HG03097 (cell line): ENCODE results near the gene CNTNAP2.

Source experiments
- ATAC-seq: cut with Tn5 transposase; IDR thresholded peaks from one replicate; pipeline ENCODE4 v1.9.1; 2021; ENCODE audit not compliant: unreplicated experiment, low FRiP score

Gene CNTNAP2

GRCh38 chr7:147415991-147416390 lies 1299.4 kb downstream of the CNTNAP2 start:
- no peak for ATAC-seq

GRCh38 chr7:147418966-147419365 lies 1302.4 kb downstream of the CNTNAP2 start:
- no peak for ATAC-seq

DNA sequence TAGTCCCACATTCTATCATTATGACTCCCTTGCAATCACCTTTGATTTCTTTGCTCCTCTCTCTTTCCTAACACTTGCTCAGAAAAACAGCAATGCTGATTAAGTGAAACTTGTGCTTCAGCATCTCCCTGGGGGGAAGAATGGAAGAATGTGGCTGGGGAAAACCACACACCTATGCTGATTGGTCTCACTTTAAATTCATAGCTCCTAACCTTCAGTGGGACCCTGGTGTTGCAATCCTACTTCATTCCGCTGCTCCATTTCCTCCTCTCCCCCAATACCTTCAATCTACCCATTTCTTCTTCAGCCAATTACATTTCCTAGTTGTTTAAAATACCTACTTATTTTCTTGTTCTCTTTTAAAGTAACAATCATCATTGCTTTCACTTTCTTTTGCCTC lies 1307.3 kb downstream of the CNTNAP2 start:
- no peak for ATAC-seq

DNA sequence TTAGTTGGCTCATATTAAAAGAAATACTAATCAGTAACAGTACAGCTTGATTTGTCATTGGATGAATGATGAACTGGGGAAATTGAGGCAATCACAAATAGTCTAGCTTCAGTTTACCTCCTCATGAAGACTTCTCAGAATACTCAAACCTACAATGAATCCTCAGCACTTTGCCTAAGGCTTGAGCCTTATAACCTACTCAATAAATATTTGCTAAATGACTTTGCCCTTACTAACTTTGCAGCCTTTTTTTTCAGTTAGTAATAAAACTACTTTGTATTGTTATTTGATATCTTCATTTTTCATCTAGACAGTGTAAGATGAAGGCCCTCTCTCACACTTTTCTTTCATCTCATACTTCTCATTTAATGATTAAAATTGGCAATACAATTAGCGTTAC lies 1311.5 kb downstream of the CNTNAP2 start:
- ATAC-seq, result no peak

DNA sequence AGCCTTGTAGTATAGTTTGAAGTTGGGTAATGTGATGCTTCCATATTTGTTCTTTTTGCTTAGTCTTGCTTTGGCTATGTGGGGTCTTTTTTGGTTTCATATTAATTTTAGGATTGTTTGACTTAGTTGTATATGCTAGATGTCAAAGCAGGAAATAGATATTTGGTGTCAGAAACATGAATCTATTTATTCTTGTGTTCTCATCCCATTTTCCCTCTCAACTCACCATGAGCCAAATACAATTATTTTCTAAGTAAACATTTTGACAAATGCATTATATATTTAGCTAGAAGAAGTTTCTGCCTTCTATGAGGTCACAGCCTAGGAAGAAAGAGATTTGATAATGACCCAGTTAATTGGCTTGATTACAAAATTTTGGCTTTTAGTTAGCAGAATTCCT lies 1313.4 kb downstream of the CNTNAP2 start:
- no peak for ATAC-seq

- ATAC-seq, result no peak
Observed at GRCh38 chr7:147432079-147432478, 1315.5 kb downstream of the CNTNAP2 start.

- no peak for ATAC-seq
Observed at GRCh38 chr7:147432576-147432975, 1316.0 kb downstream of the CNTNAP2 start.

- ATAC-seq, result no peak
Observed at GRCh38 chr7:147436718-147437117, 1320.1 kb downstream of the CNTNAP2 start.

DNA sequence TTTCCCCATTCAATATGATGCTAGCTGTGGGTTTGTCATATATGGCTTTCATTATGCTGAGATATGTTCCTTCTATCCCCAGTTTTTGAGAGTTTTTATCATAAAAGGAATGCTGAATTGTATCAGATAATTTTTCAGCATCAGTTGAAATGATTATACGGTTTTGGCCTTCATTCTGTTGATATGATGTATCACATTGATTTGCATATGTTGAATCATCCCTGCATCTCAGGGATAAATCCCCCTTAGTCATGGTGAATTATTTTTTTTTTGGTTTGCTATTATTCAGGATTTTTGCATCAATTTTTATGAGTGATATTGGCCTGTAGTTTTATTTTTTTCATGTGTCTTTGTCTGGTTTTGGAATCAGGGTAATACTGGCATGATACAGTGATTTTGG lies 1321.6 kb downstream of the CNTNAP2 start:
- ATAC-seq, result no peak

DNA sequence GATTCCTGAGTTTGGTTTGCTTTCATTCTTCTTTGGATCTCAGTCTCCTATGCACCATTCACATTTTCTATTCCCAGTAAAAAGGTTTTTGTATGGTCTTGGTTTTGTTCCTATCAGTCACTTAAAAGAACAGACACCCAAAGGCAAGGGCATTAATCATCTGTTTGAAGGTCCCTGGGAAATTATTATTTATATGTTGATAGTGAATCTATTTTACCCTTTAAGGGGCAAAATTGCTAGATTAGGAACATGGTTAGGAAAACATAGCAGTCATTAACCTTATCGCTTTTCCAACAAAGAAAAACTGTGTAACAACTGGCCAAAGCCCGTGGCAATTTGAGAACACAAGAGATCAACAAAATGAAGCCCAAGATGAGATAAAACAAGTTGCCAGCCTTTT lies 1327.3 kb downstream of the CNTNAP2 start:
- ATAC-seq, result no peak

GRCh38 chr7:147452816-147453215 lies 1336.2 kb downstream of the CNTNAP2 start:
- ATAC-seq, result no peak

- no peak for ATAC-seq
Observed at GRCh38 chr7:147465223-147465622, 1348.6 kb downstream of the CNTNAP2 start.

- ATAC-seq, result no peak
Observed at GRCh38 chr7:147472556-147472955, 1356.0 kb downstream of the CNTNAP2 start.

DNA sequence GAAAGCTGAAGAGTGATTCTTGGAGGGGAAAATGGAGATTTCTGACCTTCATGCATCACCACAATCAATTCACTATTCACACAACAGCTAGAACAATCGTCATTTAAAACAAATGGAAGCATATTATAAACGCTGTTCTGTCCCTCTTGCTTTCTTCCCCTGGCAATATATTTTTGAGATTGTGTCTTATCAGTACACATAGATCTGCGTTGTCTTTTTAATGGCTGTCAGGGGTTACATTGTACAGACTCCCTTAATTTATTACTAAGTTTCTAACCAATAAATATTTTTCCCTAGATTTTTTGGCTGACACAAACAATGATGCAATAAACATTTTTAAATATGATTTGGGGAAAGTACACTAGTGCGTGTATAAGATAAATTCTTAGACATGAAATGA lies 1358.3 kb downstream of the CNTNAP2 start:
- no peak for ATAC-seq

DNA sequence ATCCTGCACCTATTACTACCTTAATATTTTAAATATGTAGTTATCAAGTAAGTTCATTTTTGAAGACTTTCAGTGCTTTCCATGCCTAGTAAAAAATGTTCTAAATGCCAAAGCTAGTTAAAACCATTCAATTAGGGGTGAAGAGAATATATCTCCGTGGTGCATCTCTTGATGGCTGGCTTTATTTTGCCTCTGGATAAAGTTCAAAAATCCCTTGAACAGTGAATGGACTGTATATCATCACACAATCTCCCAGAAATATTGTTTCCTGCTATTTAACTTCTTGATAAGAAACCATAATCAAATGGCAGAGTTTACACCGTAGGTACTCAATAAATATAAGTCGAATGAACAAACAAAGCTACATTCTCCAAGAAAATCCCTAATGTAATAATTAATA lies 1360.9 kb downstream of the CNTNAP2 start:
- ATAC-seq, result no peak

DNA sequence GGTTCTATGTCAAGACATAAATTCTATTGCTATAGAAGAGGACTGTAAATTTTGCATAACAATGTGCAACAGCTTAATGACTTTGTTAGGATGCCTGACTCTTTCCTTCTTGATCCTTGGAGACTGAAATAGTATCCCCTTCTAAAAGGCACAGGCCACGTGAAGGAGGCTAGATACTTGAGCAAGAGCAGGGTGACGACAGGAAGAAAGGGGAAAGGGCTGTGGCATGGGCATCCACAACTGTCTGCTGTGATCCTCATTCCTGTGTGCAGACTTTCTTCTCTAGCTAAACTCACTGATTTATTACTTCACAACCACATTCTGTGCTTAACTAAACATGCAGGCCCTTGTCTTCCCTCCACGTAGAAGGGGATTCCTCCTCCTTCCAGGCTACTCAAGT lies 1362.2 kb downstream of the CNTNAP2 start:
- no peak for ATAC-seq

GRCh38 chr7:147483634-147484292 lies 1367.2 kb downstream of the CNTNAP2 start:
- no peak for ATAC-seq

GRCh38 chr7:147485660-147486210 lies 1369.1 kb downstream of the CNTNAP2 start:
- no peak for ATAC-seq

GRCh38 chr7:147492606-147493005 lies 1376.0 kb downstream of the CNTNAP2 start:
- ATAC-seq, result no peak

DNA sequence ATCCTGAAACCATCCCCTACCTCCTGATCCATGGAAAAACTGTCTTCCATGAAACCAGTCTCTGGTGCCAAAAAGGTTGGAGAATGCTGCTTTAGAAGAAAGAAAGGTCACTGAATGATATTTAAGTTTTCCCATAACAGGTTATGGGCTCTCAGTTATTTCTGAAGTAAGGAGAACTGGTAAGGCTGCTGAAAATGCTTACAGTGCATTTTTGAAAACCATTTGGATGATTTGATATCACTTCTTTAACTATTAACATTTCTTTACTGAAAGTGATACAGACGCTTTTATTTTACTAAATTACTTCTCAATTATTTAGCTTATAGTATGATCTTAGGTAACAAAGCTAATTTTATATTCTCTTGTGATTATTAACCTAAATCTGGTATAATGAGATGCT lies 1379.6 kb downstream of the CNTNAP2 start:
- no peak for ATAC-seq

- ATAC-seq, result no peak
Observed at GRCh38 chr7:147497246-147497645, 1380.6 kb downstream of the CNTNAP2 start.

- ATAC-seq, result no peak
Observed at GRCh38 chr7:147498081-147498480, 1381.5 kb downstream of the CNTNAP2 start.

DNA sequence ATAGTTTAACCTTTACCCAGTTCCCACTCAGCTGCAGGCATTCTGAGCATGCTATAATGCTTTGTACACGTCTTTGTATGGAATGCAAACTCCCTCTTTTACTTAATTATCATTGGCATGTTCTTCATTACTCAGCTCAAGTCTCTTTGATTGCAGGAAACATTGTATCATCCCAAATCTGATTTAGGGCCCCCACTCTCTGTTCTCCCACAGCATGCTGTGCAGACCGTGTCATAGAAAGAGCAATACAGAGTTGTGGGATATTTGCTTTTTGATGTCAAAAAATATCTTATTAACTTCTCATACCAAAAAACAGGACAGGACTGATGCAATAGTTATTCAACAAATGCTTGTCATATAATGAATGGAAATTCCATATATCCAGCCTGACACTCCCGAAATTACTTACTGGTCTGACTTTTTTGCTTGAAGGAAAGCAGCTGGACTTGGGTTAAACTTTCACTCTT lies 1392.5 kb downstream of the CNTNAP2 start:
- no peak for ATAC-seq
